Stimulated activated naive CD8-positive, alpha-beta T cell treated with anti-CD3 and anti-CD28 coated beads, Interleukin-15, Interleukin-2, amounts not matched to agents 100 U/mL and 50 U/mL, for 24 hours (primary cell): ENCODE data around the gene CHD9.
"Not testable (repeated sequence)": the region's sequence is repeated elsewhere in the genome, so short reads cannot be mapped to it uniquely, and the experiment has no call there.

Experiments
- ATAC-seq: fragments of 150-1000 bp; cut with Tn5 transposase; one replicate; pipeline ENCODE4 v1.10.0; 2021
- DNase-seq: peaks from one replicate; pipeline ENCODE4 v3.0.0; 2021

CHD9 gene

GRCh38 chr16:53074296-53074695 lies 19.5 kb downstream of the CHD9 start:
- not testable (repeated sequence) for DNase-seq, ATAC-seq

GRCh38 chr16:53075461-53075860 lies 20.7 kb downstream of the CHD9 start:
- not testable (repeated sequence) for ATAC-seq, DNase-seq

- DNase-seq (no peak), ATAC-seq (no peak)
Measured at GRCh38 chr16:53078247-53078646, 23.5 kb downstream of the CHD9 start.

GRCh38 chr16:53078765-53079485 lies 24.1 kb downstream of the CHD9 start:
- DNase-seq, result no peak
- no peak for ATAC-seq

- no peak for ATAC-seq
- DNase-seq, result no peak
Measured at GRCh38 chr16:53080345-53081031, 25.7 kb downstream of the CHD9 start.

- DNase-seq (no peak), ATAC-seq (no peak)
Measured at GRCh38 chr16:53081032-53081424, 26.2 kb downstream of the CHD9 start.

- ATAC-seq (no peak), DNase-seq (no peak)
Measured at GRCh38 chr16:53081686-53082407, 27.1 kb downstream of the CHD9 start.

- DNase-seq (no peak), ATAC-seq (no peak)
Measured at GRCh38 chr16:53082509-53082908, 27.7 kb downstream of the CHD9 start.

- ATAC-seq (no peak), DNase-seq (no peak)
Measured at GRCh38 chr16:53083119-53083518, 28.3 kb downstream of the CHD9 start.

GRCh38 chr16:53084141-53084541 lies 29.4 kb downstream of the CHD9 start:
- ATAC-seq (no peak), DNase-seq (no peak)

GRCh38 chr16:53084746-53085334 lies 30.0 kb downstream of the CHD9 start:
- ATAC-seq, result no peak
- no peak for DNase-seq

GRCh38 chr16:53085369-53085843 lies 30.6 kb downstream of the CHD9 start:
- ATAC-seq (no peak), DNase-seq (no peak)

- no peak for ATAC-seq
- no peak for DNase-seq
Measured at GRCh38 chr16:53085931-53086421, 31.2 kb downstream of the CHD9 start.

- ATAC-seq (no peak), DNase-seq (no peak)
Measured at GRCh38 chr16:53087101-53087500, 32.3 kb downstream of the CHD9 start.

- ATAC-seq (no peak), DNase-seq (no peak)
Measured at GRCh38 chr16:53089434-53090285, 34.9 kb downstream of the CHD9 start.

GRCh38 chr16:53090286-53090590 lies 35.4 kb downstream of the CHD9 start:
- no peak for DNase-seq
- ATAC-seq, result no peak

GRCh38 chr16:53090591-53091411 lies 36.0 kb downstream of the CHD9 start:
- peak; percentile 13 for DNase-seq
- no peak for ATAC-seq

GRCh38 chr16:53091466-53092211 lies 36.8 kb downstream of the CHD9 start:
- peak; percentile 64 for ATAC-seq
- DNase-seq, result peak; percentile 16

- no peak for DNase-seq
- ATAC-seq, result no peak
Measured at GRCh38 chr16:53092284-53092683, 37.5 kb downstream of the CHD9 start.

- ATAC-seq, result no peak
- no peak for DNase-seq
Measured at GRCh38 chr16:53093162-53093744, 38.5 kb downstream of the CHD9 start.
